MCF 10A (cell line): ENCODE data around the gene GAL3ST2. TPM values are rescaled to one million over a fixed set of nuclear protein-coding genes. Genes with fewer than 3 reads are reported as not detected.

Source experiments
- BruUV-seq: library from RNA; stranded (reverse); fragments of 400-500 nt; replicated peaks from 2 replicates; lab custom pipeline; 2021; lab: Mats Ljungman, UMichigan
- CTCF ChIA-PET: fragments of 300-600 bp; sonication (Branson Sonifier 250); formaldehyde crosslinking; extraction: SDS; loops from one replicate; lab custom pipeline; 2021; ENCODE audit warnings: antibody characterized with exemption, inconsistent platforms; lab: Yijun Ruan, JAX
- POLR2A ChIA-PET: fragments of 300-600, 350-650 bp; sonication (Branson Sonifier 250); formaldehyde crosslinking; extraction: SDS; loops from one replicate; lab custom pipeline; 2020; ENCODE audit warnings: antibody characterized with exemption, inconsistent platforms; lab: Yijun Ruan, JAX
- DNase-seq: peaks from one replicate; pipeline ENCODE4 v3.0.0-alpha.2; 2018; ENCODE audit not compliant: unreplicated experiment
- H3K27ac Mint-ChIP-seq: one replicate; pipeline ENCODE4 v1.8.0; 2022; ENCODE audit warnings: mild to moderate bottlenecking, low read depth, mixed read lengths; ENCODE audit not compliant: unreplicated experiment
- H3K27me3 Mint-ChIP-seq: one replicate; pipeline ENCODE4 v1.8.0; 2022; ENCODE audit warnings: mixed read lengths; ENCODE audit not compliant: insufficient read depth, unreplicated experiment
- H3K36me3 Mint-ChIP-seq: one replicate; pipeline ENCODE4 v1.8.0; 2022; ENCODE audit warnings: mild to moderate bottlenecking, moderate library complexity, mixed read lengths; ENCODE audit not compliant: insufficient read depth, unreplicated experiment
- H3K4me1 Mint-ChIP-seq: one replicate; pipeline ENCODE4 v1.8.0; 2022; ENCODE audit warnings: mixed read lengths; ENCODE audit not compliant: insufficient read depth, unreplicated experiment
- H3K4me3 Mint-ChIP-seq: one replicate; pipeline ENCODE4 v1.8.0; 2022; ENCODE audit warnings: mild to moderate bottlenecking, moderate library complexity, mixed read lengths; ENCODE audit not compliant: unreplicated experiment
- H3K9me3 Mint-ChIP-seq: one replicate; pipeline ENCODE4 v1.8.0; 2022; ENCODE audit warnings: mixed read lengths; ENCODE audit not compliant: unreplicated experiment
- CTCF ChIP-seq: fragments of 200-600 bp; IDR thresholded peaks from one replicate; pipeline ENCODE4 v1.8.0; 2022; ENCODE audit warnings: antibody characterized with exemption, mild to moderate bottlenecking; ENCODE audit not compliant: unreplicated experiment
- intact Hi-C: fragments of 100-400 bp; cut with micrococcal nuclease; formaldehyde crosslinking; loops from 2 replicates; pipeline ENCODE4 v1.14.1; 2022
- total RNA-seq: library from RNA; stranded (reverse); gene quantifications from 2 replicates; pipeline ENCODE4 v1.2.3, GENCODE V29; 2022

The GAL3ST2 gene
- total RNA-seq, 1 experiment from 2014 or later: not detected

DNA sequence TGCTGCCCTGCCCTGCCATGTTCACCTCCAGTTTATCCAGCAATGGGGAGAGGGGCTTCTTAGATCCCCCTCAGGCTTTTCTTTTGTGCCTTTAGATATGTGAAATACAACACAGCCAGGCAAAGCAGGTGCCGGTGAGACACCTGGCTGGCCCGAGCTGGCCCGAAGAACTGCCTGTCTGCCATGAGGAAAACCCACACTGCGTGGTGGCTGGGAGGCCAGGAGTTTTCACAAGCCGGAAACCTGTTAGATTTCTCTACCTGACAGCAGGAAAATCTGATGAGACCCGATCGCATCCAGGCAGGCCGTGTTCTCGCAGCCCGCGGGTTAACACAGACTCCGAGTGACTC, 5.7 kb upstream of the GAL3ST2 start:
- intact Hi-C loops: no loop called here
- no peak for DNase-seq
- no peaks in the 10 kb centered on the region for H3K4me1 Mint-ChIP-seq
- no peaks in the 10 kb centered on the region for H3K27me3 Mint-ChIP-seq
- no peak overlapping the region for H3K4me3 Mint-ChIP-seq
- H3K27ac Mint-ChIP-seq: no peak overlapping the region
- H3K36me3 Mint-ChIP-seq: no peaks in the 10 kb centered on the region
- CTCF ChIA-PET: no interaction called here
- POLR2A ChIA-PET: no interaction called here
- TF ChIP-seq CTCF: no peak
- no peaks in the 10 kb centered on the region for H3K9me3 Mint-ChIP-seq
- no TSS peak for BruUV-seq

DNA sequence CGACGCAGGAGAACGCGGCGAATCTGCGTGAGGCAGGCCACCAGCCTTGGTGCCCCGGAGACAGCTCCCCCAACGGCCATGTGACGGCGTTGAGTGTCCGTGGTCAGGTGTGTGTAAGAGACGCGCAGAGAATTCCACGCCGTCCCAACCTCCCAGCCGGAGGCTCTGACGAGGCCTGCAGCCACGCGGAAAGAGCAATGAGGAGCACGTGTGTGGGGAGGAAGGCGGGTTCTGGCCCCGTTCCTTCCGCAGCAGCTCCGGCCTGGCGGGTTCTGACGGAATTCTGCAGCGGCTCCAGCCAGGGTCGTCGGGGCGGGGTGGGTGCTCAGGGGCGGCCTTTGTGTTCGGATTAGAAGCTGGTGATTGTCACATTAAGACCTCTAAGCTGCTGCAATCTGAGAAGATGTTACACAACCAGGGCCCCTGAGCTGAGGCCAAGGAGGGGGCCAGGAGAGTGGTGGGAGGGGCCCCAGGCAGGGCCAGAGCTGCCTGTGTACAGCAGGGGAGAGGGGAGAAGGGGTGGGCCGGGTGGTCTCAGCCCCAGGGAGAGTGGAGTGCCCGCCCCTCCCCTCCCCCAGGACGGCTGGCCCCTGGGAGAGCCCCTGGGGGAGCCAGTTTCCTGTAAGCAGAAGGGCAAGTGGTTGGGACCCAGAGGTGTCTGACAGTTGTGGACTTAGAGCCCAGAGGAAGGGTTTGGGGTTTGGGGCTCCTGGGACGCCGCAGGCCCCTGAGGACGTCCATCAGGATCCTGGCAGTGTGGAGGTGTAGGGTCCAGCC, 5.1 kb upstream of the GAL3ST2 start:
- no peaks in the 10 kb centered on the region for H3K27me3 Mint-ChIP-seq
- H3K27ac Mint-ChIP-seq: no peak overlapping the region
- TF ChIP-seq CTCF: no peak
- no peak for DNase-seq
- H3K4me3 Mint-ChIP-seq: no peak overlapping the region
- H3K4me1 Mint-ChIP-seq: no peaks in the 10 kb centered on the region
- intact Hi-C loops: no loop called here
- BruUV-seq: no TSS peak
- H3K36me3 Mint-ChIP-seq: no peaks in the 10 kb centered on the region
- CTCF ChIA-PET: no interaction called here
- POLR2A ChIA-PET: no interaction called here
- H3K9me3 Mint-ChIP-seq: no peaks in the 10 kb centered on the region

DNA sequence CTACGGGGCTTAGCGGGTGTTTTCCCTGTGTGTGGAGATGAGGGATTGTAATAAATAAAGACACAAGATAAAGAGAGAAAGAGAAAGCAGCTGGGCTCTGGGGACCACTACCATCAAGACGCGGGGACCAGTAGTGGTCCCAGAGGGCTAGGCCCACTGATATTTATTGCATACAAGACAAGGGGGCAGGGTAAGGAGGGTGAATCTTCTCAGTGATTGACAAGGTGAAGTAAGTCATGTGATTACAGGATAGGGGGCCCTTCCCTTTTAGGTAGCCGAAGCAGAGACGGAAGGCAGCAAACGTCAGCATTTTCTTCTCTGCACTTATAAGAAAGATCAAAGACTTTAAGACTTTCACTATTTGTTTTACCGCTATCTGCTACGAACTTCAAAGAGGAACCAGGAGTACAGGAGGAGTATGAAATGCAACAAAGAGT, 4.5 kb upstream of the GAL3ST2 start:
- no peaks in the 10 kb centered on the region for H3K4me1 Mint-ChIP-seq
- H3K27me3 Mint-ChIP-seq: no peaks in the 10 kb centered on the region
- BruUV-seq: no TSS peak
- H3K9me3 Mint-ChIP-seq: no peaks in the 10 kb centered on the region
- no peaks in the 10 kb centered on the region for H3K36me3 Mint-ChIP-seq
- no peak for TF ChIP-seq CTCF
- H3K4me3 Mint-ChIP-seq: no peak overlapping the region
- intact Hi-C loops: no loop called here
- POLR2A ChIA-PET: no interaction called here
- CTCF ChIA-PET: no interaction called here
- no peak overlapping the region for H3K27ac Mint-ChIP-seq
- DNase-seq: no peak

DNA sequence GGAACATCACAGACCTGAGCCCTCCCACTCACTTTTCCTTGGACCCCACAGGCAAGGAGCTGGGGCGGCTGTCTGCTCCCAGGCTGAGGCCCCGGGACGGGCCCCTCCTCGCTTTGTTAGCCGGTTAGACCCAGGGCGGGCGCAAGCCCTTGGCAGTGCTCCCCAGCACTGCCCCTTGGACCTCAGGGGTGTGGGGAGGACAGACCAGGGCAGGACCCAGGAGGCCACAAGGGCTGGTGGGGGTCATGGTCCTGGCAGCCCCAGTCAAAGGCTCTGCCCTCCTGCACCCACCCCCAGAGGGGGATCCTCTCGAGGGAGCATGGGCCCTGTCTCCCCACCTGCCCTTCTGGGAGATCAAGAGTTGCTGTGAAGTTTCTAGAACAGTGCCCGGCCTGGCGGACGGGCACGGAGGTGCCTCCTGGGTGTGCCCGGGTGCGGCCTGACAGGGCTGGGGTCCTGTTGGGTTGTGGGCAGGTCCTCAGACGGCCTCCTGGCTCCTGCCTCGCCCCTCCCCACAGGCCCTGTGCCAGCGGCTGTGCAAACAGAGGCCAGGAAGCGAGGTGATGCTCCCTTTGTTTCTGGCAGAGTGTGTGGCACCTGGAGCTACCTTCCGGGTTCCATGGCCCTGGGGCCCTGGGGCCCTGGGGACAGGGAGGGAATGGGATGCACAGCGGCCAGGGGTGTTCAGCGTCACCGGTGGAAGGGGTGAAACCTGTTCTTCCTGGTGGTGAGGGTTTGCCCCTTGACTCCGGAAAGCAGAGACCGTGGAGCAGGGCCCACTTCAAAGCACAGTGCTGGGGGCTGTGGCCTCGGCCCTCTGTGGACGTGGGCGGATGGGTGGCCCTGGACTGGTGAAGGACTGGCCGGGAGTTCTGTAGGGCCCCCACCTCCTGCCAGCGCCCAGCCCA, 2.9 kb upstream of the GAL3ST2 start:
- H3K4me1 Mint-ChIP-seq: no peaks in the 10 kb centered on the region

More for the DNA sequence above, 2.9 kb upstream of the GAL3ST2 start:
- CTCF ChIA-PET: interaction anchor here (0.8 to 0.9 kb wide), 2 partner anchors 105 kb away, joined by 4 to 6 read pairs; no protein-coding TSS in a partner anchor
- no peak for DNase-seq
- no peaks in the 10 kb centered on the region for H3K36me3 Mint-ChIP-seq
- H3K4me3 Mint-ChIP-seq: no peak overlapping the region
- no peaks in the 10 kb centered on the region for H3K27me3 Mint-ChIP-seq
- H3K9me3 Mint-ChIP-seq: no peaks in the 10 kb centered on the region
- BruUV-seq: no TSS peak
- no peak overlapping the region for H3K27ac Mint-ChIP-seq
- TF ChIP-seq CTCF: no peak
- POLR2A ChIA-PET: interaction anchor here (0.6 kb wide), 1 partner anchor 215 kb away, joined by 4 read pairs; the partner anchor contains the start of gene BOK
- intact Hi-C loops: no loop called here
